Measurements from ENCODE around the gene AP2A2. TPM values are rescaled to one million over a fixed set of nuclear protein-coding genes. Genes with fewer than 3 reads are reported as not detected.

The AP2A2 gene
- total RNA-seq, 6 experiments from 2014 or later = 65.4 to 73.4 (median 70.9) TPM

DNA sequence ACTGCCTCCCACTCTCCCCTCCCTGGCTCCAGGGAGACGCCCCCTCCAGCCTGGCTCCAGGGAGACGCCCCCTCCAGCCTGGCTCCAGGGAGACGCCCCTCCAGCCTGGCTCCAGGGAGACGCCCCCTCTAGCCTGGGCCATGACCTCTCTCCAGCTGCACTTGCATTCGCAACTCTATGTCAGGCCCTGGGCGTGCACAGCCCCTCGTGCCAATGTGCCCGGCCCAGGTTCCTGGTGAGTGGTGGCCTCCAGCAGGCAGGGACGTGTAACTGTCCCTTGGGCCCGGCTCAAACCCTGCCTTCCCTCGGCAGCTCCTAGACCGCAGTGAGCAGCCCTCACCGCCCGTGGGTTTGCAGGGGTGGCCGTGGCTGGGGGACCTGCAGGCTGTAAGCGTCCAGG, 104.0 kb downstream of the AP2A2 start:
- TF ChIP-seq CTCF (IDR thresholded peaks at IDR 0.05) = no peak
- H3K27me3 Mint-ChIP-seq (ENCODE audit: insufficient read depth) = peaks cover 4% of the 10 kb centered on the region
- H3K27ac Mint-ChIP-seq = no peak overlapping the region
- DNase-seq = no peak
- peaks cover 10% of the 10 kb centered on the region for H3K9me3 Mint-ChIP-seq
- H3K36me3 Mint-ChIP-seq (ENCODE audit: low read depth) = peaks cover 9% of the 10 kb centered on the region; the same call in 1 of the 2 replicates
- H3K4me3 Mint-ChIP-seq = no peak overlapping the region
- no peaks in the 10 kb centered on the region for H3K4me1 Mint-ChIP-seq (ENCODE audit: low read depth)

DNA sequence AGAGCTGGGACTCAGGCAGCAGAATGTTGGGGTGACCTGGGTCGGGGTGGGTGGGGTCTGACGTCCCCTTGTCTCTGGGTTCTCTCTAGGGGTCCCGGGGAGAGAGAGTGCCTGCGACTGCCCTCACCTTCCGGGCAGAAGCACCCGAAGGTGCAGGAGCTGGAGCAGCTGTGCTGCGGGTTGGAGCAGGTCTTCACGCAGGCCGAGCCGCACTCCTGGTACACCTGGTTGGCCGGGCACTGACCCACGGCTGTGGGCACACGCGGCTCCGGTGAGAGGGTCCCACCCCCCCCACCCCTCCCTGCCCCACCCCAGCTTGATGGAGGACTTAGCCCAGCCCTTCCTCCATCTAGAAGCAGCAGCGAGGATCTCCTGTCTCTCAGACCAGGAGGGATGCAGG, 104.4 kb downstream of the AP2A2 start:
- peaks cover 10% of the 10 kb centered on the region for H3K9me3 Mint-ChIP-seq
- TF ChIP-seq CTCF (IDR thresholded peaks at IDR 0.05) = no peak
- H3K27me3 Mint-ChIP-seq (ENCODE audit: insufficient read depth) = peaks cover 4% of the 10 kb centered on the region
- no peaks in the 10 kb centered on the region for H3K4me1 Mint-ChIP-seq (ENCODE audit: low read depth)
- H3K27ac Mint-ChIP-seq = no peak overlapping the region
- H3K36me3 Mint-ChIP-seq (ENCODE audit: low read depth) = peaks cover 9% of the 10 kb centered on the region; the same call in 1 of the 2 replicates
- no peak overlapping the region for H3K4me3 Mint-ChIP-seq
- no peak for DNase-seq

GRCh38 chr11:1030556-1030955, 104.9 kb downstream of the AP2A2 start:
- Mint-ChIP-seq H3K27ac (no peak overlapping the region), H3K27me3 (ENCODE audit: insufficient read depth) (peaks cover 4% of the 10 kb centered on the region), H3K4me1 (ENCODE audit: low read depth) (no peaks in the 10 kb centered on the region), H3K36me3 (ENCODE audit: low read depth) (peaks cover 9% of the 10 kb centered on the region; the same call in 1 of the 2 replicates), H3K9me3 (peaks cover 10% of the 10 kb centered on the region), H3K4me3 (no peak overlapping the region)
- no peak for TF ChIP-seq CTCF (IDR thresholded peaks at IDR 0.05)
- no peak for DNase-seq

GRCh38 chr11:1031121-1031899, 105.6 kb downstream of the AP2A2 start:
- Mint-ChIP-seq H3K27me3 (ENCODE audit: insufficient read depth) (peaks cover 4% of the 10 kb centered on the region), H3K4me3 (no peak overlapping the region), H3K4me1 (ENCODE audit: low read depth) (no peaks in the 10 kb centered on the region), H3K27ac (no peak overlapping the region), H3K9me3 (peaks cover 10% of the 10 kb centered on the region), H3K36me3 (ENCODE audit: low read depth) (peaks cover 9% of the 10 kb centered on the region; the same call in 1 of the 2 replicates)
- DNase-seq = no peak
- TF ChIP-seq CTCF (IDR thresholded peaks at IDR 0.05) = no peak

DNA sequence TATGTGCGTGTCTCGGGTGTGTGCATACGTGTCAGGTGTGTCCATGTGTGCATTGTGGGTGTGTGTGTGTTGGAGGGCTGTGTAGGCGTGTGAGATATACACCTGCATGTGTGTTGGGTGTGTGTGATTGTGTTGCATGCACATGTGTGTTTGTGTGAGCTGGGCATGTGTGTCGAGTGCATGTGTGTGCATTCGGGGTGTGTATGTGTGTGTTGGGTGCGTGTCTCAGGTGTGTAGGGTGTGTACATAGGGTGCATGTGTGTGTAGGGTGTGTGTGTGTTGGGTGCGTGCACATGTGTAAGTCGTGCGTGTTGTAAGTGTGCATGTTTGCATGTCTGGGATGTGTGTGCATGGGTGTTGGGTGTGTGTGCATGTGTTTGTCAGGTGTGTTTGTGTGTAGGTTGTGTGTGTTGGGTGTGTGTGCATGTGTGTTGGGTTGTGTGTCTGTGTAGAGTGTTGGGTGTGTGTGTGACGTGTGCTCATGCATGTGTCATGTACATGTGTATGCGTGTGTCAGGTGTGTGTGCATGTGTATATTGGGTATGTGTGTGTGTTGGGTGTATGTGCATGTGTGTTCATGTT, 106.7 kb downstream of the AP2A2 start:
- Mint-ChIP-seq H3K36me3 (ENCODE audit: low read depth) (peaks cover 9% of the 10 kb centered on the region; the same call in 1 of the 2 replicates), H3K27me3 (ENCODE audit: insufficient read depth) (peaks cover 4% of the 10 kb centered on the region)
- no peak for DNase-seq

More for the DNA sequence above, 106.7 kb downstream of the AP2A2 start:
- Mint-ChIP-seq H3K4me1 (ENCODE audit: low read depth) (no peaks in the 10 kb centered on the region), H3K9me3 (peaks cover 10% of the 10 kb centered on the region), H3K27ac (no peak overlapping the region), H3K4me3 (no peak overlapping the region)
- TF ChIP-seq CTCF (IDR thresholded peaks at IDR 0.05) = no peak

Data from HFFc6 (cell line).